ENCODE results near the gene MUC15.

- TF ChIP-seq POLR2AphosphoS5 (IDR thresholded peaks at IDR 0.05; ENCODE audit: low read depth) (no peak), ZNF462 (CRISPR knock-in tag; IDR thresholded peaks at IDR 0.05) (no peak), ZNF331 (CRISPR knock-in tag; IDR thresholded peaks at IDR 0.05; ENCODE audit: low read depth) (no peak), EZH2phosphoT487 (IDR thresholded peaks at IDR 0.05; ENCODE audit: unreplicated experiment) (no peak), JUNB (IDR thresholded peaks at IDR 0.05; ENCODE audit: unreplicated experiment) (no peak)
- TF ChIP-seq, protein P1, sequence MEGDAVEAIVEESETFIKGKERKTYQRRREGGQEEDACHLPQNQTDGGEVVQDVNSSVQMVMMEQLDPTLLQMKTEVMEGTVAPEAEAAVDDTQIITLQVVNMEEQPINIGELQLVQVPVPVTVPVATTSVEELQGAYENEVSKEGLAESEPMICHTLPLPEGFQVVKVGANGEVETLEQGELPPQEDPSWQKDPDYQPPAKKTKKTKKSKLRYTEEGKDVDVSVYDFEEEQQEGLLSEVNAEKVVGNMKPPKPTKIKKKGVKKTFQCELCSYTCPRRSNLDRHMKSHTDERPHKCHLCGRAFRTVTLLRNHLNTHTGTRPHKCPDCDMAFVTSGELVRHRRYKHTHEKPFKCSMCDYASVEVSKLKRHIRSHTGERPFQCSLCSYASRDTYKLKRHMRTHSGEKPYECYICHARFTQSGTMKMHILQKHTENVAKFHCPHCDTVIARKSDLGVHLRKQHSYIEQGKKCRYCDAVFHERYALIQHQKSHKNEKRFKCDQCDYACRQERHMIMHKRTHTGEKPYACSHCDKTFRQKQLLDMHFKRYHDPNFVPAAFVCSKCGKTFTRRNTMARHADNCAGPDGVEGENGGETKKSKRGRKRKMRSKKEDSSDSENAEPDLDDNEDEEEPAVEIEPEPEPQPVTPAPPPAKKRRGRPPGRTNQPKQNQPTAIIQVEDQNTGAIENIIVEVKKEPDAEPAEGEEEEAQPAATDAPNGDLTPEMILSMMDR (conservative IDR thresholded peaks at IDR 0.05; ENCODE audit: low read depth in 2 of 2), result no peak
Measured at GRCh38 chr11:26599425-26599824, 27.4 kb upstream of the MUC15 start.

All from GM23338 (cell line).